Activated naive CD4-positive, alpha-beta T cell treated with anti-CD3 and anti-CD28 coated beads, Interleukin-2, amount 10 ng/mL, durations not matched to agents 7 days and 5 days (primary cell): ENCODE measurements around the gene CCDC190.

Experiments used
- CTCF ChIA-PET: fragments of 350-600 bp; sonication (Branson Sonifier 250); formaldehyde crosslinking; loops from one replicate; lab custom pipeline; 2021; ENCODE audit warnings: antibody characterized with exemption; lab: Charles Lee
- DNase-seq: peaks from one replicate; pipeline ENCODE4 v3.0.0-alpha.2; 2020
- H3K27ac Mint-ChIP-seq: one replicate; pipeline ENCODE4 v1.8.0; 2021; ENCODE audit warnings: mild to moderate bottlenecking, moderate library complexity, mixed read lengths
- H3K27me3 Mint-ChIP-seq: one replicate; pipeline ENCODE4 v1.8.0; 2021; ENCODE audit warnings: mild to moderate bottlenecking, mixed read lengths
- H3K36me3 Mint-ChIP-seq: one replicate; pipeline ENCODE4 v1.8.0; 2021; ENCODE audit warnings: mixed read lengths
- H3K4me1 Mint-ChIP-seq: one replicate; pipeline ENCODE4 v1.8.0; 2021; ENCODE audit warnings: mixed read lengths
- H3K4me3 Mint-ChIP-seq: one replicate; pipeline ENCODE4 v1.8.0; 2021; ENCODE audit warnings: mild to moderate bottlenecking, moderate library complexity, mixed read lengths
- H3K9me3 Mint-ChIP-seq: one replicate; pipeline ENCODE4 v1.8.0; 2021; ENCODE audit warnings: mixed read lengths

The CCDC190 gene

GRCh38 chr1:162861101-162861500 lies at the start of gene CCDC190:
Gene CCDC190, minus strand, starts transcription at chr1:162861175. Its CDS starts 1,529 bp downstream, at chr1:162859646.
- Mint-ChIP-seq H3K4me3 (no peak within 1 kb of the TSS), H3K27ac (no peak within 1 kb of the TSS), H3K9me3 (no peaks in the 10 kb centered on the region), H3K36me3 (no peaks in the 10 kb centered on the region), H3K27me3 (peaks cover 23% of the 10 kb centered on the region), H3K4me1 (no peaks in the 10 kb centered on the region)
- CTCF ChIA-PET = interaction anchor here (0.6 to 2.8 kb wide), 2 partner anchors 12 to 618 kb away, joined by 3 to 12 read pairs; no protein-coding TSS in a partner anchor
- no peak for DNase-seq

- DNase-seq = no peak
Measured at GRCh38 chr1:162910161-162910560, 49.2 kb upstream of the CCDC190 start.

GRCh38 chr1:162908780-162909179 lies 47.8 kb upstream of the CCDC190 start:
- H3K27ac Mint-ChIP-seq = no peak overlapping the region
- DNase-seq = no peak
- H3K27me3 Mint-ChIP-seq = no peaks in the 10 kb centered on the region
- no peaks in the 10 kb centered on the region for H3K4me1 Mint-ChIP-seq
- H3K36me3 Mint-ChIP-seq = no peaks in the 10 kb centered on the region
- CTCF ChIA-PET = no interaction called here
- H3K9me3 Mint-ChIP-seq = peaks cover 5% of the 10 kb centered on the region
- no peak overlapping the region for H3K4me3 Mint-ChIP-seq

More at GRCh38 chr1:162910161-162910560, 49.2 kb upstream of the CCDC190 start:
- no peak overlapping the region for H3K4me3 Mint-ChIP-seq
- no peaks in the 10 kb centered on the region for H3K4me1 Mint-ChIP-seq
- H3K9me3 Mint-ChIP-seq = peaks cover 5% of the 10 kb centered on the region
- no peaks in the 10 kb centered on the region for H3K36me3 Mint-ChIP-seq
- CTCF ChIA-PET = no interaction called here
- no peak overlapping the region for H3K27ac Mint-ChIP-seq
- no peaks in the 10 kb centered on the region for H3K27me3 Mint-ChIP-seq

GRCh38 chr1:162908236-162908635 lies 47.3 kb upstream of the CCDC190 start:
- H3K9me3 Mint-ChIP-seq = peaks cover 5% of the 10 kb centered on the region
- H3K36me3 Mint-ChIP-seq = no peaks in the 10 kb centered on the region
- no peak overlapping the region for H3K4me3 Mint-ChIP-seq
- H3K27me3 Mint-ChIP-seq = no peaks in the 10 kb centered on the region
- CTCF ChIA-PET = no interaction called here
- H3K4me1 Mint-ChIP-seq = no peaks in the 10 kb centered on the region
- no peak overlapping the region for H3K27ac Mint-ChIP-seq
- DNase-seq = no peak

- no peaks in the 10 kb centered on the region for H3K36me3 Mint-ChIP-seq
- no peaks in the 10 kb centered on the region for H3K9me3 Mint-ChIP-seq
- CTCF ChIA-PET = no interaction called here
- no peaks in the 10 kb centered on the region for H3K27me3 Mint-ChIP-seq
- H3K4me1 Mint-ChIP-seq = no peaks in the 10 kb centered on the region
- no peak for DNase-seq
- no peak overlapping the region for H3K4me3 Mint-ChIP-seq
- H3K27ac Mint-ChIP-seq = no peak overlapping the region
Measured at GRCh38 chr1:162906485-162906884, 45.5 kb upstream of the CCDC190 start.

GRCh38 chr1:162905174-162906158 lies 44.5 kb upstream of the CCDC190 start:
- Mint-ChIP-seq H3K36me3 (no peaks in the 10 kb centered on the region), H3K27me3 (no peaks in the 10 kb centered on the region), H3K4me1 (no peaks in the 10 kb centered on the region), H3K9me3 (no peaks in the 10 kb centered on the region), H3K27ac (no peak overlapping the region), H3K4me3 (no peak overlapping the region)
- no peak for DNase-seq
- CTCF ChIA-PET = no interaction called here

- CTCF ChIA-PET = no interaction called here
- Mint-ChIP-seq H3K36me3 (no peaks in the 10 kb centered on the region), H3K9me3 (no peaks in the 10 kb centered on the region), H3K27ac (no peak overlapping the region), H3K4me3 (no peak overlapping the region), H3K4me1 (no peaks in the 10 kb centered on the region), H3K27me3 (no peaks in the 10 kb centered on the region)
- no peak for DNase-seq
Measured at GRCh38 chr1:162904579-162904978, 43.6 kb upstream of the CCDC190 start.

GRCh38 chr1:162904023-162904422 lies 43.0 kb upstream of the CCDC190 start:
- Mint-ChIP-seq H3K36me3 (no peaks in the 10 kb centered on the region), H3K9me3 (no peaks in the 10 kb centered on the region), H3K4me1 (no peaks in the 10 kb centered on the region), H3K4me3 (no peak overlapping the region), H3K27ac (no peak overlapping the region), H3K27me3 (no peaks in the 10 kb centered on the region)
- CTCF ChIA-PET = no interaction called here
- DNase-seq = no peak

GRCh38 chr1:162903246-162903645 lies 42.3 kb upstream of the CCDC190 start:
- CTCF ChIA-PET = no interaction called here
- no peak overlapping the region for H3K27ac Mint-ChIP-seq
- no peaks in the 10 kb centered on the region for H3K4me1 Mint-ChIP-seq
- H3K4me3 Mint-ChIP-seq = no peak overlapping the region
- H3K27me3 Mint-ChIP-seq = no peaks in the 10 kb centered on the region
- DNase-seq = no peak
- no peaks in the 10 kb centered on the region for H3K9me3 Mint-ChIP-seq
- H3K36me3 Mint-ChIP-seq = no peaks in the 10 kb centered on the region

- Mint-ChIP-seq H3K9me3 (no peaks in the 10 kb centered on the region), H3K4me3 (no peak overlapping the region), H3K27ac (no peak overlapping the region), H3K36me3 (no peaks in the 10 kb centered on the region), H3K4me1 (no peaks in the 10 kb centered on the region), H3K27me3 (no peaks in the 10 kb centered on the region)
- no peak for DNase-seq
- CTCF ChIA-PET = no interaction called here
Measured at GRCh38 chr1:162902416-162902815, 41.4 kb upstream of the CCDC190 start.

- H3K4me1 Mint-ChIP-seq = no peaks in the 10 kb centered on the region
- no peaks in the 10 kb centered on the region for H3K27me3 Mint-ChIP-seq
- CTCF ChIA-PET = no interaction called here
- no peak overlapping the region for H3K4me3 Mint-ChIP-seq
- H3K36me3 Mint-ChIP-seq = no peaks in the 10 kb centered on the region
- no peak for DNase-seq
- H3K9me3 Mint-ChIP-seq = no peaks in the 10 kb centered on the region
- no peak overlapping the region for H3K27ac Mint-ChIP-seq
Measured at GRCh38 chr1:162901243-162901642, 40.3 kb upstream of the CCDC190 start.

- no peaks in the 10 kb centered on the region for H3K36me3 Mint-ChIP-seq
Measured at GRCh38 chr1:162899422-162900146, 38.6 kb upstream of the CCDC190 start.

GRCh38 chr1:162893612-162893908 lies 32.6 kb upstream of the CCDC190 start:
- CTCF ChIA-PET = no interaction called here
- Mint-ChIP-seq H3K36me3 (no peaks in the 10 kb centered on the region), H3K9me3 (no peaks in the 10 kb centered on the region), H3K27ac (no peak overlapping the region), H3K4me3 (no peak overlapping the region), H3K4me1 (no peaks in the 10 kb centered on the region), H3K27me3 (peaks cover 9% of the 10 kb centered on the region)
- DNase-seq = no peak

More at GRCh38 chr1:162899422-162900146, 38.6 kb upstream of the CCDC190 start:
- H3K4me1 Mint-ChIP-seq = no peaks in the 10 kb centered on the region
- CTCF ChIA-PET = no interaction called here
- no peak overlapping the region for H3K27ac Mint-ChIP-seq
- no peaks in the 10 kb centered on the region for H3K9me3 Mint-ChIP-seq
- H3K4me3 Mint-ChIP-seq = no peak overlapping the region
- no peaks in the 10 kb centered on the region for H3K27me3 Mint-ChIP-seq
- DNase-seq = no peak

GRCh38 chr1:162892906-162893611 lies 32.1 kb upstream of the CCDC190 start:
- CTCF ChIA-PET = no interaction called here
- Mint-ChIP-seq H3K9me3 (no peaks in the 10 kb centered on the region), H3K4me1 (no peaks in the 10 kb centered on the region), H3K27ac (no peak overlapping the region), H3K27me3 (peaks cover 9% of the 10 kb centered on the region), H3K4me3 (no peak overlapping the region), H3K36me3 (no peaks in the 10 kb centered on the region)
- DNase-seq = no peak
